Neural progenitor cell (in vitro differentiated cells): ENCODE measurements around the gene CYP2C19. TPM values are rescaled to one million over a fixed set of nuclear protein-coding genes. Genes with fewer than 3 reads are reported as not detected.

Experiments
- DNase-seq: peaks from one replicate; pipeline ENCODE4 v3.0.0-alpha.2; 2016; ENCODE audit warnings: low spot score
- H2AFZ ChIP-seq: fragments of 200-600 bp; sonication (generic); replicated peaks from 2 replicates; pipeline ENCODE4 v1.6.1; 2016; ENCODE audit warnings: antibody characterized with exemption
- H3F3A ChIP-seq: fragments of 200-600 bp; sonication (generic); 2 replicates; pipeline ENCODE4 v1.6.1; 2016; ENCODE audit warnings: antibody characterized with exemption, low read depth
- H3K27ac ChIP-seq: fragments of 200-600 bp; sonication (generic); 2 replicates; pipeline ENCODE4 v1.5.1; 2016; ENCODE audit warnings: mild to moderate bottlenecking
- H3K27me3 ChIP-seq: fragments of 200-600 bp; sonication (generic); 2 replicates; pipeline ENCODE4 v1.6.1; 2016; ENCODE audit warnings: mild to moderate bottlenecking, moderate library complexity
- H3K36me3 ChIP-seq: fragments of 200-600 bp; sonication (generic); 2 replicates; pipeline ENCODE4 v1.5.1; 2016
- H3K4me1 ChIP-seq: fragments of 200-600 bp; sonication (generic); 2 replicates; pipeline ENCODE4 v1.6.1; 2016; ENCODE audit warnings: mixed run types
- H3K4me2 ChIP-seq: fragments of 200-600 bp; sonication (generic); 2 replicates; pipeline ENCODE4 v1.6.1; 2016
- H3K4me3 ChIP-seq: fragments of 200-600 bp; sonication (generic); 2 replicates; pipeline ENCODE4 v1.5.1; 2016
- H3K79me2 ChIP-seq: fragments of 200-600 bp; sonication (generic); 2 replicates; pipeline ENCODE4 v1.6.1; 2016; ENCODE audit warnings: low read depth
- H3K9ac ChIP-seq: fragments of 200-600 bp; sonication (generic); 2 replicates; pipeline ENCODE4 v1.6.1; 2016
- H3K9me3 ChIP-seq: fragments of 200-600 bp; sonication (generic); 2 replicates; pipeline ENCODE4 v1.5.1; 2016; ENCODE audit warnings: low read depth
- H4K20me1 ChIP-seq: fragments of 200-600 bp; sonication (generic); 2 replicates; pipeline ENCODE4 v1.6.1; 2016; ENCODE audit warnings: low read depth
- H3K27ac Mint-ChIP-seq: 3 replicates; pipeline ENCODE4 v1.8.0; 2021; ENCODE audit warnings: mixed read lengths
- H3K27me3 Mint-ChIP-seq: 2 replicates; pipeline ENCODE4 v1.8.0; 2022; ENCODE audit warnings: low read depth, mild to moderate bottlenecking, inconsistent platforms, moderate library complexity, mixed read lengths; ENCODE audit not compliant: insufficient read depth
- H3K36me3 Mint-ChIP-seq: 3 replicates; pipeline ENCODE4 v1.8.0; 2021; ENCODE audit warnings: mixed read lengths
- H3K4me1 Mint-ChIP-seq: 3 replicates; pipeline ENCODE4 v1.8.0; 2021; ENCODE audit warnings: mixed read lengths
- H3K4me3 Mint-ChIP-seq: 3 replicates; pipeline ENCODE4 v1.8.0; 2021; ENCODE audit warnings: mild to moderate bottlenecking, moderate library complexity, mixed read lengths
- H3K9me3 Mint-ChIP-seq: 3 replicates; pipeline ENCODE4 v1.8.0; 2020; ENCODE audit warnings: mixed read lengths
- CTCF ChIP-seq: fragments of 200-600 bp; sonication (generic); IDR thresholded peaks from 2 replicates; pipeline ENCODE4 v1.5.1; 2017; ENCODE audit warnings: antibody characterized with exemption, mild to moderate bottlenecking
- EZH2 ChIP-seq: fragments of 200-600 bp; sonication (generic); IDR thresholded peaks from 2 replicates; pipeline ENCODE4 v1.6.1; 2017; ENCODE audit warnings: antibody characterized with exemption, mild to moderate bottlenecking, moderate library complexity
- EZH2phosphoT487 ChIP-seq: fragments of 200-600 bp; sonication (generic); IDR thresholded peaks from 2 replicates; pipeline ENCODE4 v1.6.1; 2017; ENCODE audit warnings: antibody characterized with exemption
- total RNA-seq: library from RNA; depleted of rRNA; stranded (reverse); fragments of >200 nt; gene quantifications from 2 replicates; pipeline ENCODE4 v1.2.3, GENCODE V29; 2015; ENCODE audit warnings: low replicate concordance

The CYP2C19 gene
- total RNA-seq, 1 donor from 2014 or later = not detected

GRCh38 chr10:94853065-94853464 is 90.6 kb downstream of the CYP2C19 start:
- no peak for DNase-seq
- Histone ChIP-seq H3K79me2 (no peaks in the 10 kb centered on the region), H3K9me3 (no peaks in the 10 kb centered on the region), H4K20me1 (no peaks in the 10 kb centered on the region), H3K36me3 (no peaks in the 10 kb centered on the region), H3K4me1 (no peaks in the 10 kb centered on the region), H2AFZ (no peak overlapping the region), H3K4me3 (no peak overlapping the region), H3F3A (no peaks in the 10 kb centered on the region), H3K4me2 (no peak overlapping the region), H3K9ac (no peak overlapping the region), H3K27me3 (no peaks in the 10 kb centered on the region), H3K27ac (no peak overlapping the region)
- Mint-ChIP-seq H3K4me3 (no peak overlapping the region), H3K27me3 (peaks cover 6% of the 10 kb centered on the region), H3K4me1 (no peaks in the 10 kb centered on the region), H3K27ac (no peak overlapping the region), H3K36me3 (no peaks in the 10 kb centered on the region), H3K9me3 (no peaks in the 10 kb centered on the region)
- TF ChIP-seq CTCF (no peak), EZH2 (no peak), EZH2phosphoT487 (no peak)

- no peak overlapping the region for H3K4me3 ChIP-seq
- H3K36me3 Mint-ChIP-seq = no peaks in the 10 kb centered on the region
- no peak for TF ChIP-seq EZH2
- no peak for TF ChIP-seq CTCF
- no peak for TF ChIP-seq EZH2phosphoT487
Measured at GRCh38 chr10:94858005-94858404, 95.5 kb downstream of the CYP2C19 start.

GRCh38 chr10:94859086-94859485 is 96.6 kb downstream of the CYP2C19 start:
- Histone ChIP-seq H3K27me3 (no peaks in the 10 kb centered on the region), H3K27ac (no peak overlapping the region), H3K79me2 (no peaks in the 10 kb centered on the region), H3F3A (no peaks in the 10 kb centered on the region), H3K4me1 (no peaks in the 10 kb centered on the region), H3K9ac (no peak overlapping the region), H4K20me1 (no peaks in the 10 kb centered on the region), H3K4me3 (no peak overlapping the region), H3K36me3 (no peaks in the 10 kb centered on the region), H3K9me3 (no peaks in the 10 kb centered on the region), H3K4me2 (no peak overlapping the region), H2AFZ (no peak overlapping the region)
- Mint-ChIP-seq H3K36me3 (no peaks in the 10 kb centered on the region), H3K4me3 (no peak overlapping the region), H3K27ac (no peak overlapping the region), H3K27me3 (peaks cover 2% of the 10 kb centered on the region), H3K9me3 (no peaks in the 10 kb centered on the region), H3K4me1 (no peaks in the 10 kb centered on the region)
- no peak for DNase-seq
- TF ChIP-seq EZH2 (no peak), EZH2phosphoT487 (no peak), CTCF (no peak)

More at GRCh38 chr10:94858005-94858404, 95.5 kb downstream of the CYP2C19 start:
- Mint-ChIP-seq H3K27ac (no peak overlapping the region), H3K4me1 (no peaks in the 10 kb centered on the region), H3K9me3 (no peaks in the 10 kb centered on the region), H3K27me3 (peaks cover 2% of the 10 kb centered on the region), H3K4me3 (no peak overlapping the region)
- H3K4me1 ChIP-seq = no peaks in the 10 kb centered on the region
- no peaks in the 10 kb centered on the region for H3K79me2 ChIP-seq
- H4K20me1 ChIP-seq = no peaks in the 10 kb centered on the region
- H2AFZ ChIP-seq = no peak overlapping the region
- no peaks in the 10 kb centered on the region for H3K9me3 ChIP-seq
- H3F3A ChIP-seq = no peaks in the 10 kb centered on the region
- H3K27ac ChIP-seq = no peak overlapping the region
- no peak overlapping the region for H3K9ac ChIP-seq
- no peak overlapping the region for H3K4me2 ChIP-seq
- no peak for DNase-seq
- no peaks in the 10 kb centered on the region for H3K27me3 ChIP-seq
- no peaks in the 10 kb centered on the region for H3K36me3 ChIP-seq
